OCI-LY1 (cell line): ENCODE data around the gene GAMT.

ENCODE experiments used
- CTCF ChIP-seq: fragments of 200-600 bp; sonication (generic), shearing (Covaris generic); IDR thresholded peaks from 2 replicates; pipeline ENCODE4 v1.5.1; 2017; ENCODE audit warnings: mild to moderate bottlenecking, antibody characterized with exemption, low read length, moderate library complexity, mixed read lengths
- EZH2 ChIP-seq: fragments of 200-600 bp; sonication (generic), shearing (Covaris generic); IDR thresholded peaks from 2 replicates; pipeline ENCODE4 v1.8.0; 2017; ENCODE audit warnings: borderline replicate concordance, mixed run types, mild to moderate bottlenecking, antibody characterized with exemption, low read length, moderate library complexity, mixed read lengths

- no peak for TF ChIP-seq CTCF
- no peak for TF ChIP-seq EZH2
These were observed 11.1 kb upstream of the GAMT start for GRCh38 chr19:1412323-1412923.
